Fibroblast of villous mesenchyme (primary cell): Measurements from ENCODE around the gene SLC41A1. TPM values are rescaled to one million over a fixed set of nuclear protein-coding genes. Genes with fewer than 3 reads are reported as not detected.
"Not testable (repeated sequence)": the region's sequence is repeated elsewhere in the genome, so short reads cannot be mapped to it uniquely, and the experiment has no call there.

Experiments used
- DNase-seq: peaks from one replicate; pipeline ENCODE4 v3.0.0-alpha.2; 2010; ENCODE audit warnings: low read depth
- H3K4me3 ChIP-seq: 2 replicates; pipeline ENCODE4 v1.5.1; 2011; ENCODE audit warnings: low read depth, mild to moderate bottlenecking, low read length
- CTCF ChIP-seq: IDR thresholded peaks from 2 replicates; pipeline ENCODE4 v1.5.1; 2012; ENCODE audit warnings: low read depth, mild to moderate bottlenecking, low read length; ENCODE audit not compliant: insufficient read depth
- total RNA-seq: library from RNA; depleted of rRNA; stranded (reverse); fragments of >200 nt; gene quantifications from 2 replicates; pipeline ENCODE4 v1.2.3, GENCODE V29; 2012

Gene SLC41A1
- 13.9 and 20.7 TPM in 2 replicates for total RNA-seq

- H3K4me3 ChIP-seq = peak within 1 kb of the TSS; percentile 81
- no peak for TF ChIP-seq CTCF
- DNase-seq = peak; percentile 92
Observed at GRCh38 chr1:205812878-205813754, at the start of gene SLC41A1. Gene SLC41A1, minus strand, starts transcription at chr1:205813198. Its CDS starts 2,757 bp downstream, at chr1:205810441.

DNA sequence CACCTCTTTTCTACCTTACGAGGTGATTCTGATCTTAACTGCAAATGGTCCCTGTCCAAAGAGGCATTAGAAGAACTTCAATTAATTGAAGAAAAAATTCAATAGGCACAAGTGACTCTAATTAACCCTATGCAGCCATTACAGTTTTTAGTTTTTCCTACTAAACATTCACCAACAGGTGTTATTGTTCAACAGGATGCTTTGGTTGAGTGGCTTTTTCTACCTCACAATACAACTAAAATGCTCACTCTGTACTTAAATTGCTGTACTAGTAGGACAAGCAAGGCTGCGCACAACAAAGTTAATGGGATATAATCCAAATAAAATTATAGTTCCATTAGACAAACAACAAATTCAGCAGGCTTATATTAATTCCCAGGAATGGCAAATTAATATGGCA, 48.5 kb upstream of the SLC41A1 start:
- no peak for TF ChIP-seq CTCF

DNA sequence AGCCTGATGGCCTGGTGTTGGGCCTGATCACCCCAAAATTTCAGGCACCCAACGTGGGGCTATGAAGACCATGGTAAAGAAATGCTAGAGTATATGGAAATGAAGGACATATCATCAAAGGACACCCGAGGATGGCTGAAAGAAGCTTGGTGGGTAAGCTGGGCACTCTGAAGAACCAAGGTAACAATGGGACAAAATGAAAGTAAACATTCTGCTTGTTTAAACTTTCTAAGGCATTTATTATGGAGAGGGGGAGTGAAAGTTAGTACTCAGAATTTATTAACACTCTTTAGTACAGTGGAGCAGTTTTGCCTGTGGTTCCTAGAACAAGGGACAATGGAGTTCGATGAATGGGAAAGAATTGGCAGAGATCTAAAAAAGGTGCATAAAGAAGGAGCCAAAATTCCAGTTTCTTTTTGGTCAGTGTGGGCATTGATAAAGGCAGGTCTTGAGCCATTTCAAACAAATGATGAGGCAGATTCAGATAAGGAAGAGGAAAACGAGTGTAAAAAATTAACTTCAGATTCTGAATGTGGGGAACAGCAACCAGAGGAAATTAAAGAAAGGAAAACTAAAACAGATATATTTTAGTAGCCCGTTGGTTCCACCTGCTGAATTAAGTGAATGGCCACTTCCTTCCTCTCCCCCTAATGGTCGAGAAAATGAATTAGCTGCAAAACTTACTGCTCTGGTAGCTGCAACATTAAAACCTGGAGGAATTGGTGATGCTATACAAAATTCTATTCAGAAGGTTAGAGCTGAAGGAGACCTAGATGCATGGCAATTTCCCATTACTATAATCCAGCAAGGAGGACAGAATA, 45.4 kb upstream of the SLC41A1 start:
- TF ChIP-seq CTCF = no peak
- H3K4me3 ChIP-seq = no peak overlapping the region
- DNase-seq = no peak

More for the DNA sequence above, 48.5 kb upstream of the SLC41A1 start:
- no peak overlapping the region for H3K4me3 ChIP-seq
- DNase-seq = no peak

DNA sequence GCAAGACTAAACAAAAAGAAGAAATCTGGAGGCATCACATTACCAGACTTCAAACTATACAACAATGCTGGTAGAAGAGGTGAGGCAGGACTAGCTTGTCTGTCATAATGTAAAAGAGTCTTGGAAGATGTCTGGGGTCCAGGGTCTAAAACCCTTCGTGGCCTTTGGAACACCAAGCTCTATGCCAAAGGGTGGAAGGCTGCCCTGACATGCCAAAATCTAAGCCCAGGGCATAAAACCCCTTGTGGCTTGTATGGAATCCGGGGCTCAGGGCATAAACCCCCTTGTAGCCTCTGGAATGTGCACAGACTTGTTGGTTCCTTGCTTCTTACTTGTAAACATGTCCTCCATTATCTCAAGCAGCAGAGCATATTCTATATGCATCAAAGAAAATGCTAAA, 44.5 kb upstream of the SLC41A1 start:
- not testable (repeated sequence) for DNase-seq, H3K4me3 ChIP-seq

GRCh38 chr1:205856433-205856832, 43.4 kb upstream of the SLC41A1 start:
- no peak for DNase-seq
- no peak for TF ChIP-seq CTCF
- H3K4me3 ChIP-seq = no peak overlapping the region

DNA sequence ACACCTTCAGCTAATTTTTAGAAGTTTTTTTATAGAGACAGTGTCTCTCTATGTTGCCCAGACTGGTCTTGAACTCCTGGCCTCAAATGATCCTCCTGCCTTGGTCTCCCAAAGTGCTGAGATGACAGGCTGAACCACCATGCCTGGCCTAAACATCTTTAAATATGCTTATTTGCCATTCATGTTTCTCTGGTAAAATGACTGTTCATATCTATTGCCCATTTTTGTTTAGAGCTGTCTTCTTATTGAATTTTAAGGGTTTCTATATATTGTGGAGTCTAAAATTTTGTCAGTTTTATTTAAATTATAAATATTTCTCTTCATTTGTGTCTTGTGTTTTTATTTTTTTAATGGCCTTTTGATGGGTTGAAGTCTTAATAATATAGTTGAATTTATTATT, 40.0 kb upstream of the SLC41A1 start:
- no peak for DNase-seq
- no peak overlapping the region for H3K4me3 ChIP-seq
- no peak for TF ChIP-seq CTCF

- DNase-seq = no peak
- H3K4me3 ChIP-seq = no peak overlapping the region
- TF ChIP-seq CTCF = no peak
Observed at GRCh38 chr1:205851993-205852392, 39.0 kb upstream of the SLC41A1 start.
